HG03097 (cell line): ENCODE results near the gene B2M.
"Not testable (repeated sequence)": the region's sequence is repeated elsewhere in the genome, so short reads cannot be mapped to it uniquely, and the experiment has no call there.

ENCODE experiments used
- ATAC-seq: cut with Tn5 transposase; IDR thresholded peaks from one replicate; pipeline ENCODE4 v1.9.1; 2021; ENCODE audit not compliant: unreplicated experiment, low FRiP score

Gene B2M

GRCh38 chr15:44711096-44711742 is at the start of gene B2M, which contains the start of gene PATL2:
TSS of gene B2M (plus strand) at chr15:44711517. CDS start at chr15:44711547, 30 bp downstream.
TSS of gene PATL2 (minus strand) at chr15:44711323. CDS start at chr15:44676490, 34,833 bp downstream.
- ATAC-seq, result peak; percentile 77

GRCh38 chr15:44661576-44661975 is 49.7 kb upstream of the B2M start:
- no peak for ATAC-seq

GRCh38 chr15:44662478-44663409 is 48.6 kb upstream of the B2M start:
- peak; percentile 40 for ATAC-seq

- peak; percentile 75 for ATAC-seq
Measured at GRCh38 chr15:44663410-44664308, 47.7 kb upstream of the B2M start, which contains the start of gene SPG11. TSS of gene SPG11 (minus strand) at chr15:44663662. CDS start at chr15:44663647, 15 bp downstream.

GRCh38 chr15:44666210-44667038 is 44.9 kb upstream of the B2M start:
- ATAC-seq, result no peak

GRCh38 chr15:44667039-44667360 is 44.3 kb upstream of the B2M start:
- ATAC-seq, result no peak

- ATAC-seq, result no peak
Measured at GRCh38 chr15:44668921-44669320, 42.4 kb upstream of the B2M start.

GRCh38 chr15:44670087-44670950 is 41.0 kb upstream of the B2M start:
- ATAC-seq, result no peak

GRCh38 chr15:44673639-44674038 is 37.7 kb upstream of the B2M start:
- ATAC-seq, result no peak

- no peak for ATAC-seq
Measured at GRCh38 chr15:44675911-44676310, 35.4 kb upstream of the B2M start.

GRCh38 chr15:44676676-44677075 is 34.6 kb upstream of the B2M start:
- no peak for ATAC-seq

GRCh38 chr15:44682211-44682610 is 29.1 kb upstream of the B2M start:
- no peak for ATAC-seq

- not testable (repeated sequence) for ATAC-seq
Measured at GRCh38 chr15:44682809-44683682, 28.3 kb upstream of the B2M start.

- ATAC-seq, result not testable (repeated sequence)
Measured at GRCh38 chr15:44689318-44689717, 22.0 kb upstream of the B2M start.

- not testable (repeated sequence) for ATAC-seq
Measured at GRCh38 chr15:44690245-44690644, 21.1 kb upstream of the B2M start.

- no peak for ATAC-seq
Measured at GRCh38 chr15:44692659-44693058, 18.7 kb upstream of the B2M start.

GRCh38 chr15:44694416-44694815 is 16.9 kb upstream of the B2M start:
- ATAC-seq, result no peak

- ATAC-seq, result no peak
Measured at GRCh38 chr15:44695294-44695693, 16.0 kb upstream of the B2M start.
